ENCODE data around the gene DCC. TPM values are rescaled to one million over a fixed set of nuclear protein-coding genes. Genes with fewer than 3 reads are reported as not detected.

DCC gene
- total RNA-seq, 1 experiment from 2014 or later = not detected

DNA sequence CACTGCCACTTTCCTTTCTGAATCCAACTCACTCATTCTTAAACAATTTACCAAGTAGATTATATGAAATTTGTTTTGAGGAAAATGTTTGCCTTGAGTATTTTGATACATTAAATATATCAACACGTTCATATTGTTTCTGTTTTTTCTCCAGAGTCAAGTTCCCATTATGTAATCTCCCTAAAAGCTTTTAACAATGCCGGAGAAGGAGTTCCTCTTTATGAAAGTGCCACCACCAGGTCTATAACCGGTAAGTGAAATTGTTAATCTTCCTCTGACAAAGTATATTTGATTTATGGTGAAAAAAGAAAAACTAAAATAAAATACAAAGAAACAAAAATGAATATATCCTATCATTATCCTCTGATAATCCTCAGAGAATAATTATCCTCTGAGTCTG, 1045.9 kb downstream of the DCC start:
- Histone ChIP-seq H3K27ac (ENCODE audit: low read depth, low read length) (no peak overlapping the region), H3K27me3 (ENCODE audit: insufficient read depth, low read length) (no peaks in the 10 kb centered on the region), H3K9me3 (ENCODE audit: control insufficient read depth in 1 of 2, insufficient read depth in 1 of 2, low read depth in 1 of 2, low read length in 2 of 2) (peaks cover 0 to 9% of the 10 kb centered on the region in 2 experiments; a peak in 2 of 4 replicates), H3K4me3 (replicated peaks in 1 of 2; ENCODE audit: low read depth in 1 of 2, low read length in 2 of 2) (no peak overlapping the region), H2AFZ (ENCODE audit: low read depth, low read length, poor library complexity, severe bottlenecking) (no peak overlapping the region), H3K4me2 (ENCODE audit: low read length) (no peak overlapping the region), H4K20me1 (ENCODE audit: insufficient read depth) (no peaks in the 10 kb centered on the region), H3K36me3 (ENCODE audit: control insufficient read depth in 1 of 2, insufficient read depth in 2 of 2, low read length in 2 of 2) (no peaks in the 10 kb centered on the region), H3K9me2 (ENCODE audit: insufficient read depth) (no peaks in the 10 kb centered on the region), H3K79me2 (ENCODE audit: insufficient read depth, low read length) (no peaks in the 10 kb centered on the region), H3K4me1 (ENCODE audit: control insufficient read depth in 1 of 2, insufficient read depth in 2 of 2, low read length in 2 of 2) (no peaks in the 10 kb centered on the region), H3K9ac (ENCODE audit: low read length) (no peak overlapping the region)
- TF ChIP-seq, protein P1, sequence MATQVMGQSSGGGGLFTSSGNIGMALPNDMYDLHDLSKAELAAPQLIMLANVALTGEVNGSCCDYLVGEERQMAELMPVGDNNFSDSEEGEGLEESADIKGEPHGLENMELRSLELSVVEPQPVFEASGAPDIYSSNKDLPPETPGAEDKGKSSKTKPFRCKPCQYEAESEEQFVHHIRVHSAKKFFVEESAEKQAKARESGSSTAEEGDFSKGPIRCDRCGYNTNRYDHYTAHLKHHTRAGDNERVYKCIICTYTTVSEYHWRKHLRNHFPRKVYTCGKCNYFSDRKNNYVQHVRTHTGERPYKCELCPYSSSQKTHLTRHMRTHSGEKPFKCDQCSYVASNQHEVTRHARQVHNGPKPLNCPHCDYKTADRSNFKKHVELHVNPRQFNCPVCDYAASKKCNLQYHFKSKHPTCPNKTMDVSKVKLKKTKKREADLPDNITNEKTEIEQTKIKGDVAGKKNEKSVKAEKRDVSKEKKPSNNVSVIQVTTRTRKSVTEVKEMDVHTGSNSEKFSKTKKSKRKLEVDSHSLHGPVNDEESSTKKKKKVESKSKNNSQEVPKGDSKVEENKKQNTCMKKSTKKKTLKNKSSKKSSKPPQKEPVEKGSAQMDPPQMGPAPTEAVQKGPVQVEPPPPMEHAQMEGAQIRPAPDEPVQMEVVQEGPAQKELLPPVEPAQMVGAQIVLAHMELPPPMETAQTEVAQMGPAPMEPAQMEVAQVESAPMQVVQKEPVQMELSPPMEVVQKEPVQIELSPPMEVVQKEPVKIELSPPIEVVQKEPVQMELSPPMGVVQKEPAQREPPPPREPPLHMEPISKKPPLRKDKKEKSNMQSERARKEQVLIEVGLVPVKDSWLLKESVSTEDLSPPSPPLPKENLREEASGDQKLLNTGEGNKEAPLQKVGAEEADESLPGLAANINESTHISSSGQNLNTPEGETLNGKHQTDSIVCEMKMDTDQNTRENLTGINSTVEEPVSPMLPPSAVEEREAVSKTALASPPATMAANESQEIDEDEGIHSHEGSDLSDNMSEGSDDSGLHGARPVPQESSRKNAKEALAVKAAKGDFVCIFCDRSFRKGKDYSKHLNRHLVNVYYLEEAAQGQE (IDR thresholded peaks at IDR 0.05; ENCODE audit: low read depth) = no peak
- TF ChIP-seq TCF7L2 (IDR thresholded peaks at IDR 0.05; ENCODE audit: borderline replicate concordance, extremely low read depth, insufficient read depth, insufficient read length) (no peak), CBX3 (IDR thresholded peaks at IDR 0.05; ENCODE audit: low read depth) (no peak), RAD21 (IDR thresholded peaks at IDR 0.05; ENCODE audit: low read depth) (no peak), SIN3A (IDR thresholded peaks at IDR 0.05; ENCODE audit: low read depth) (no peak), FOSL1 (IDR thresholded peaks at IDR 0.05; ENCODE audit: low read depth) (no peak), CEBPB (IDR thresholded peaks at IDR 0.05; ENCODE audit: low read depth) (no peak), ZNF274 (IDR thresholded peaks at IDR 0.05; ENCODE audit: low read depth, low read length) (no peak), POLR2AphosphoS5 (IDR thresholded peaks at IDR 0.05; ENCODE audit: low read depth, low read length) (no peak), JUND (IDR thresholded peaks at IDR 0.05) (no peak), SRF (IDR thresholded peaks at IDR 0.05; ENCODE audit: low read depth) (no peak), ZFX (IDR thresholded peaks at IDR 0.05) (no peak)
- TF ChIP-seq, protein P2, sequence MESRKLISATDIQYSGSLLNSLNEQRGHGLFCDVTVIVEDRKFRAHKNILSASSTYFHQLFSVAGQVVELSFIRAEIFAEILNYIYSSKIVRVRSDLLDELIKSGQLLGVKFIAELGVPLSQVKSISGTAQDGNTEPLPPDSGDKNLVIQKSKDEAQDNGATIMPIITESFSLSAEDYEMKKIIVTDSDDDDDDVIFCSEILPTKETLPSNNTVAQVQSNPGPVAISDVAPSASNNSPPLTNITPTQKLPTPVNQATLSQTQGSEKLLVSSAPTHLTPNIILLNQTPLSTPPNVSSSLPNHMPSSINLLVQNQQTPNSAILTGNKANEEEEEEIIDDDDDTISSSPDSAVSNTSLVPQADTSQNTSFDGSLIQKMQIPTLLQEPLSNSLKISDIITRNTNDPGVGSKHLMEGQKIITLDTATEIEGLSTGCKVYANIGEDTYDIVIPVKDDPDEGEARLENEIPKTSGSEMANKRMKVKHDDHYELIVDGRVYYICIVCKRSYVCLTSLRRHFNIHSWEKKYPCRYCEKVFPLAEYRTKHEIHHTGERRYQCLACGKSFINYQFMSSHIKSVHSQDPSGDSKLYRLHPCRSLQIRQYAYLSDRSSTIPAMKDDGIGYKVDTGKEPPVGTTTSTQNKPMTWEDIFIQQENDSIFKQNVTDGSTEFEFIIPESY (IDR thresholded peaks at IDR 0.05; ENCODE audit: extremely low read depth, insufficient replicate concordance, low read length) = no peak
- DNase-seq (ENCODE audit: low read depth, low spot score) = no peak
- intact Hi-C loops (cut with micrococcal nuclease) = loop anchor here (10.0 kb wide), 1 partner anchor 1721 kb away; no protein-coding TSS in a partner anchor
- CTCF ChIA-PET = no interaction called here
- RAD21 ChIA-PET (ENCODE audit: low non-redundant PET in 1 of 2, low total read pairs in 2 of 2, uncharacterized antibody in 2 of 2, unreplicated experiment in 2 of 2) = no interaction called here
- no TSS peak for BruUV-seq (replicated peaks)
- POLR2A ChIA-PET = no interaction called here
- no peak for ATAC-seq

All from HCT116 (cell line).